ENCODE data around the gene C5orf22. TPM values are rescaled to one million over a fixed set of nuclear protein-coding genes. Genes with fewer than 3 reads are reported as not detected.
A peak's percentile ranks its signal among the peaks of the same experiment; 100 is the strongest.
"Not testable (repeated sequence)": the region's sequence is repeated elsewhere in the genome, so short reads cannot be mapped to it uniquely, and the experiment has no call there.

The C5orf22 gene
- total RNA-seq, 1 experiment from 2014 or later = 61.6 TPM

DNA sequence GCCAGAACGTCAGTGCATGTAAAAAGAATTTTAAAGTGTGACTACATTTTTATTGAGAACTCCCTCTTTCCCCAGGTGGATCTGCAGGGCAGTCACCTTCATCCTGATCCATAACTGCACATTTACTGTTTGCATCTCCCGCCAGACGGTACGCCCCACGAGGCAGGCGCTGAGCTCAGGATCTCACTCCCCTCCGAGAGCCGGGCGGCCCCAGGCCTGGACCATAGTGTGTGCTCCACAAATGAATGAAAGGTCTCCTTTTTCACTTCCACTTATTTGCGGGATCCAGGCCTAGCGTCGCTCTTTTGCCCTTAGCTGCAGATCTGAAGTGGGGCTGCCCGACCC lies 586 bp upstream of the C5orf22 start:
- peaks cover 47% of the 10 kb centered on the region for H3K36me3 ChIP-seq
- no peaks in the 10 kb centered on the region for H3K9me3 ChIP-seq (replicated peaks)
- peak; percentile 21 to 48 for DNase-seq
- no peaks in the 10 kb centered on the region for H3K27me3 ChIP-seq
- H3K4me3 ChIP-seq = peak overlapping the region; percentile 87
- H3K27ac ChIP-seq = peak overlapping the region; percentile 65
- peaks cover 3% of the 10 kb centered on the region for H3K4me1 ChIP-seq

DNA sequence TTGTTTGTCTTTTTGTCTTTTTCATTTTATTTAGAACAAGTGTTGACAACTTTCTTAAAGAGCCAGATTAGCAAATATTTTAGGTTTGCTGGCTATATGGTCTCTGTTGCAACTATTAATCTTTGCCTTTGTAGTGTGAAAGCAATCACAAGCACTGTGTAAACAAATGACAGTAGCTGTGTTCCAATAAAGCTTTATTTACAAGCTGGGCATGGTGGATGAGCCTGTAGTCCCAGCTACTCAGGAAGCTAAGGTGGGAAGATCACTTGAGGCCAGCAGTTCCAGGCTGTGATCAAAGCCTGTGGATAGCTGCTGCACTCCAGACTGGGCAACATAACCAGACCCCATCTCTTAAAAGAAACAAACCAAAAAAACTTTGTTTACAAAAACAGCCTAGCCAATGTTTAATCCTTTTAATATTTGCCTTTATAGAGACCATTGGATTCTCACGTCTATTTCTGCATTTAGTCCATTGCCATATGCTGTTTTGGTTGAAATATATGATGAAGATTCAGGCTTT lies 2.5 kb downstream of the C5orf22 start:
- Histone ChIP-seq H3K36me3 (peaks cover 43% of the 10 kb centered on the region), H3K4me3 (no peak overlapping the region), H3K27me3 (no peaks in the 10 kb centered on the region), H3K9me3 (replicated peaks) (no peaks in the 10 kb centered on the region), H3K27ac (no peak overlapping the region), H3K4me1 (peaks cover 6% of the 10 kb centered on the region)
- DNase-seq = no peak

DNA sequence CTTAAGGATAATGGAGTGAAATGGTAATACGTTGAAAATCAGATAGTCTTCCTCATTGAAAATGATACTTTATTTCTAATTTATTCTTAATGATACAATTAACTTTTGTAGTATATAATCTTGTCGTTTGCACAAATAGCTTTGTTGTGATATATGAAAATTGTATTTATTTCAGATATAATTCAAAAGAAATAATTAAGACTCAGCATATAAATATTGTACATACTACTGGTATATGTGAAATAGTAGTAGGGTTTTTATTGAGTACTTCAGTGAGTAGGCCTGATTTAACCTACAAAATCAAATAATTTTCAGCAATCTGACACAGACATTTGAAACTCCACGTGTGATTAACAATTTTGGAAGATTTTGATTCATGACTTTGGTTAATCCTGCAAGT lies 4.8 kb downstream of the C5orf22 start:
- Histone ChIP-seq H3K27me3 (no peaks in the 10 kb centered on the region), H3K4me1 (peaks cover 6% of the 10 kb centered on the region; the same call in 1 of the 2 replicates), H3K27ac (no peak overlapping the region), H3K9me3 (replicated peaks) (no peaks in the 10 kb centered on the region), H3K36me3 (peaks cover 65% of the 10 kb centered on the region), H3K4me3 (no peak overlapping the region)
- DNase-seq = no peak

DNA sequence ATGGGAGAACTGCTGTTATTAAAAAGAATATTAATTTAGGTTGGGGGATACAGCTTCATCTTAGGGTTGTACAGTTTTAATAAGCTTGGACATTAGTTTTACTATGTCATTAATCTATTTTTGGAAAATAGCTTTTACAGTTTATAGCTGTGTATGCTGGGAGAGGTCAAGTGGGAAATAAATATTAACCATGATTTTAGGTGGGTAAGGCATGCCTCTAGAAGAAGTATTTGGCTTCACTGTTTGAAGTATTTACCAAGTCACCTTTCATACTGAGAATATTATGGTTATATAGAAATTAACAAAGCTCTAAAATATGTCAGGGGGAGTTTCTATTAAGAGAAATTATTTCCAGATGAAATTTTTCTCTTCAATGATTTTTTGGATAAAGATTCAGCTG lies 5.2 kb downstream of the C5orf22 start:
- Histone ChIP-seq H3K36me3 (peaks cover 68% of the 10 kb centered on the region), H3K9me3 (replicated peaks) (no peaks in the 10 kb centered on the region), H3K27ac (peak overlapping the region; percentile 32; the same call in 1 of the 2 replicates), H3K27me3 (no peaks in the 10 kb centered on the region), H3K4me1 (peaks cover 6% of the 10 kb centered on the region; the same call in 1 of the 2 replicates), H3K4me3 (no peak overlapping the region)
- DNase-seq = no peak

GRCh38 chr5:31537851-31538250 lies 5.8 kb downstream of the C5orf22 start:
- Histone ChIP-seq H3K36me3 (peaks cover 73% of the 10 kb centered on the region), H3K27me3 (no peaks in the 10 kb centered on the region), H3K27ac (peak overlapping the region; percentile 32; the same call in 1 of the 2 replicates), H3K4me3 (no peak overlapping the region), H3K9me3 (replicated peaks) (no peaks in the 10 kb centered on the region), H3K4me1 (peaks cover 6% of the 10 kb centered on the region; the same call in 1 of the 2 replicates)
- DNase-seq = peak in 1 of 2 experiments; percentile 9

DNA sequence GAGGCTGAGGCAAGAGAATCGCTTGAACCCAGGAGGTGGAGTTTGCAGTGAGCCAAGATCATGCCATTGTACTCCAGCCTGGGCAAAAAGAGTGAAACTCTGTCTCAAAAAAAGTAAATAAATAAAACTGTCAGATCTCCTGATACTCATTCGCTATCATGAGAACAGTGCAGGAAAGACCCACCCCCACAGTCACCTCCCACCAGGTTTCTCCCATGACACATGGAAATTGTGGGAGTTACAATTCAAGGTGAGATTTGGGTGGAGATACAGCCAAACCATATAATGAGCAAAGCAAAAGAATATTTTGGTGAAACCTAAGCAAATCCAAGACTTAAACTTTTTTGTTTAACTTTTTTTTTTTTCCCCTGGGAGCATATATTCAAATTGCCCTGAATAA lies 17.0 kb downstream of the C5orf22 start:
- H3K27ac ChIP-seq; H3K9me3 ChIP-seq (replicated peaks); H3K27me3 ChIP-seq; H3K4me3 ChIP-seq; DNase-seq; H3K4me1 ChIP-seq: not testable (repeated sequence)
- H3K36me3 ChIP-seq = peaks cover 74% of the 10 kb centered on the region

DNA sequence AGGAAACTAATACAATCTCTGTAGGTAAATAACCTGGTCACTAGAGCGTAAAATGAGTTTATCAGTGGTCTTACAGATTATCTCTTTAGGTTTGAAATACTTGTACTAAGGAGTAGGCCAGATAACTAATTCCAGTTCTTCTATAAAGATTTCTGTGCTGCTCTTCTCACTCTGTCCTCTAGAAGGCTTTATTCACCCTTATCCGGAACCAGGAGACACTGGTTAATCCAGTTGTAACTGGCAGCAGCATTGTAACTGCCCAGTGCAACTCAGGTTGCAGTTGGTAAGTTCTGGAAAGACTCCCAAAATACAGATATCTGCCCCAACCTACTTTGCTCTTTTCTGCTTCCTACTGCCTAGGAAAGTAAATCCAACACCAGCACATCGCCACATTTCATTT lies 19.8 kb downstream of the C5orf22 start:
- Histone ChIP-seq H3K4me1 (no peaks in the 10 kb centered on the region), H3K27ac (no peak overlapping the region), H3K9me3 (replicated peaks) (no peaks in the 10 kb centered on the region), H3K27me3 (no peaks in the 10 kb centered on the region), H3K4me3 (no peak overlapping the region), H3K36me3 (peaks cover 57% of the 10 kb centered on the region)
- no peak for DNase-seq

- peaks cover 40% of the 10 kb centered on the region for H3K36me3 ChIP-seq
- no peak for DNase-seq
- H3K9me3 ChIP-seq (replicated peaks) = no peaks in the 10 kb centered on the region
- H3K4me1 ChIP-seq = no peaks in the 10 kb centered on the region
- no peak overlapping the region for H3K4me3 ChIP-seq
- H3K27me3 ChIP-seq = no peaks in the 10 kb centered on the region
- H3K27ac ChIP-seq = no peak overlapping the region
Observed at GRCh38 chr5:31553863-31554262, 21.8 kb downstream of the C5orf22 start.

DNA sequence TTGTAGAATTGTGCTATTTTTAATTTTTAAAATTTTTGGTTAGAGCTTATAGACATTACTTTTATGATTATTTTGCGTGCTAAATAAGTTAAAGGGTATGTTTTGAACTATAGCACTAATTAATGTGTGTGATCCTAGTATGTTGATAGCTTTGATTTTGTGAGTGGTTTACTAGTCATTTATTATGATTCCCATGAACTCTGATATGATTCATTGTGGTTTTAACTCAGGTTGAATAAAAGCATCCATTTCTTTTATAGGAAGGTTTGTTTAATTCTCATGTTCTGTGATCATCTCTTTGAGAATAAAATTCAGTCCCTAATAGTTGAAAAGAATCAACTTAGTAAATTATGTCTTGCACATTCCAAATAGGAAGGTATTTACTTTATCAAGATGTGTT lies 22.5 kb downstream of the C5orf22 start:
- no peaks in the 10 kb centered on the region for H3K9me3 ChIP-seq (replicated peaks)
- no peaks in the 10 kb centered on the region for H3K27me3 ChIP-seq
- H3K36me3 ChIP-seq = peaks cover 36% of the 10 kb centered on the region
- no peak for DNase-seq
- H3K27ac ChIP-seq = no peak overlapping the region
- H3K4me1 ChIP-seq = no peaks in the 10 kb centered on the region
- H3K4me3 ChIP-seq = no peak overlapping the region

DNA sequence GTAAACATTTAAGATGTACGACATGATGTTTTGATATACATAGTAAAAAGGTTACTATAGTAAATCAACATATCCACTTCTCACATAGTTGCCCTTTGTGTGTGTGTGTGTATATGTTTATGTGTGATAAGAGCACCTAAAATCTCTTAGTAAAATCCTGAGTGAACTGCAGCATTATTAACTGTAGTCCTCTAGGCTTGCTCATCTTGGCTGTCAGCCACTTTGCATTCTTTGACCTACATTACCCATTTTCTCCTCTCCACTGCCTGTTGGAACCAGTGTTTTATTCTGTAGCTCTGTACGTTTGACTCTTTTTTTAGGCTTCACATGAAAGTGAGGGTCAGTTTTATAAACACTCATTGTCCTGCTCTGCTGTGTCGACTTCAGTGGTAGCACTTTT lies 24.4 kb downstream of the C5orf22 start:
- DNase-seq = no peak
- Histone ChIP-seq H3K27me3 (no peaks in the 10 kb centered on the region), H3K4me3 (no peak overlapping the region)

GRCh38 chr5:31559942-31560341 lies 27.8 kb downstream of the C5orf22 start:
- no peaks in the 10 kb centered on the region for H3K27me3 ChIP-seq
- no peaks in the 10 kb centered on the region for H3K4me1 ChIP-seq
- peaks cover 3% of the 10 kb centered on the region; the same call in 1 of the 2 replicates for H3K36me3 ChIP-seq
- DNase-seq = no peak
- no peak overlapping the region for H3K4me3 ChIP-seq
- H3K9me3 ChIP-seq (replicated peaks) = no peaks in the 10 kb centered on the region
- H3K27ac ChIP-seq = no peak overlapping the region

More for the DNA sequence above, 24.4 kb downstream of the C5orf22 start:
- Histone ChIP-seq H3K4me1 (no peaks in the 10 kb centered on the region), H3K27ac (no peak overlapping the region), H3K36me3 (peaks cover 29% of the 10 kb centered on the region), H3K9me3 (replicated peaks) (no peaks in the 10 kb centered on the region)

DNA sequence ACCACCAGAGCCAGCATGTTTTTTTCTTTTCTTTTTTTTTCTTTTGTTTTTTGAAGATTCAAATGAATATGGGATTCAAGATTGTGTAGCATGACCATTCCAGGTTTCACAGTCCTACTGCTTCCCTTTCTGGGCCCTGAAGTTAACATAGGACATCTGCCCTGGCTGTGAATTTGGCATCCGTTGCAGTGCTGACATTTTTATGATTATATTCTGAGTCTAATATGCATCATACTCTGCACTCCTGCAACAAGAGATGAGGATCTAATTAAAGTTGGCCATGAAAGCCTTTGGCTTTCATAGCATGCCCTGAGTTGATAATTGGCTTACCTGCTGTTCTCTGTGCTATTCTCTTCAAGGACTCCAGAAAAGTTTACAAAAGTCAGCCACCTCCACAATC lies 29.8 kb downstream of the C5orf22 start:
- Histone ChIP-seq H3K27me3 (no peaks in the 10 kb centered on the region), H3K9me3 (replicated peaks) (no peaks in the 10 kb centered on the region), H3K4me1 (no peaks in the 10 kb centered on the region), H3K36me3 (0 out of 2 replicates have a peak, but pooled peaks cover 3% of the 10 kb centered on the region), H3K4me3 (no peak overlapping the region), H3K27ac (no peak overlapping the region)
- no peak for DNase-seq

GRCh38 chr5:31563216-31563615 lies 31.1 kb downstream of the C5orf22 start:
- no peaks in the 10 kb centered on the region for H3K27me3 ChIP-seq
- no peak overlapping the region for H3K27ac ChIP-seq
- no peaks in the 10 kb centered on the region for H3K9me3 ChIP-seq (replicated peaks)
- no peak overlapping the region for H3K4me3 ChIP-seq
- DNase-seq = no peak
- H3K4me1 ChIP-seq = no peaks in the 10 kb centered on the region
- H3K36me3 ChIP-seq = no peaks in the 10 kb centered on the region

DNA sequence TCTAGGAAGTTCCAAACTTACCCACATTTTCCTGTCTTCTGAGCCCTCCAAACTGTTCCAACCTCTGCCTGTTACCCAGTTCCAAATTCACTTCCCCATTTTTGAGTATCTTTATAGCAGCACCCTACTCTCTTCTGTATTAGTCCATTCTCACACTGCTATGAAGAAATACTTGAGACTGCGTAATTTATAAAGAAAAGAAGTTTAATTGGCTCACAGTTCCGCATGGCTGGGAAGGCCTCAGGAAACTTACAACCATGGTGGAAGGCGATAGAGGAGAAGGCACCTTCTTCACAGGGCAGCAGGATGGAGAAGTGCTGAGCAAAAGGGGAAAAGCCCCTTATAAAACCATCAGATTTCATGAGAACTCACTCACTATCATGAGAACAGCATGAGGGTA lies 34.3 kb downstream of the C5orf22 start:
- not testable (repeated sequence) for H3K4me1 ChIP-seq; H3K36me3 ChIP-seq; H3K27ac ChIP-seq; H3K9me3 ChIP-seq (replicated peaks); H3K27me3 ChIP-seq; H3K4me3 ChIP-seq; DNase-seq

- Histone ChIP-seq H3K27ac (no peak overlapping the region), H3K27me3 (no peaks in the 10 kb centered on the region), H3K36me3 (no peaks in the 10 kb centered on the region), H3K4me1 (no peaks in the 10 kb centered on the region), H3K4me3 (no peak overlapping the region), H3K9me3 (replicated peaks) (no peaks in the 10 kb centered on the region)
- no peak for DNase-seq
Observed at GRCh38 chr5:31568302-31568835, 36.3 kb downstream of the C5orf22 start.

- no peak overlapping the region for H3K4me3 ChIP-seq
- no peaks in the 10 kb centered on the region for H3K27me3 ChIP-seq
- H3K27ac ChIP-seq = no peak overlapping the region
- no peaks in the 10 kb centered on the region for H3K9me3 ChIP-seq (replicated peaks)
- no peaks in the 10 kb centered on the region for H3K4me1 ChIP-seq
- no peak for DNase-seq
- no peaks in the 10 kb centered on the region for H3K36me3 ChIP-seq
Observed at GRCh38 chr5:31569068-31569467, 37.0 kb downstream of the C5orf22 start.

Measured in SJCRH30 (cell line).